NCI-H2196 treated with DMSO at 0.1 percent for 48 hours (cell line): ENCODE data around the gene C1QB.
"Not testable (repeated sequence)": the region's sequence is repeated elsewhere in the genome, so short reads cannot be mapped to it uniquely, and the experiment has no call there.

Source experiments
- DNase-seq: peaks from one replicate; lab custom pipeline; 2025; ENCODE audit not compliant: unreplicated experiment; lab: John Stamatoyannopoulos, UW

C1QB gene

GRCh38 chr1:22691031-22691753 is 38.2 kb downstream of the C1QB start:
- no peak for DNase-seq

- DNase-seq, result no peak
Measured at GRCh38 chr1:22694172-22694571, 41.1 kb downstream of the C1QB start.

GRCh38 chr1:22696610-22697009 is 43.6 kb downstream of the C1QB start:
- no peak for DNase-seq

GRCh38 chr1:22697980-22698379 is 44.9 kb downstream of the C1QB start:
- no peak for DNase-seq

GRCh38 chr1:22699681-22700520 is 46.9 kb downstream of the C1QB start:
- DNase-seq, result no peak

- no peak for DNase-seq
Measured at GRCh38 chr1:22702296-22703085, 49.5 kb downstream of the C1QB start.

DNA sequence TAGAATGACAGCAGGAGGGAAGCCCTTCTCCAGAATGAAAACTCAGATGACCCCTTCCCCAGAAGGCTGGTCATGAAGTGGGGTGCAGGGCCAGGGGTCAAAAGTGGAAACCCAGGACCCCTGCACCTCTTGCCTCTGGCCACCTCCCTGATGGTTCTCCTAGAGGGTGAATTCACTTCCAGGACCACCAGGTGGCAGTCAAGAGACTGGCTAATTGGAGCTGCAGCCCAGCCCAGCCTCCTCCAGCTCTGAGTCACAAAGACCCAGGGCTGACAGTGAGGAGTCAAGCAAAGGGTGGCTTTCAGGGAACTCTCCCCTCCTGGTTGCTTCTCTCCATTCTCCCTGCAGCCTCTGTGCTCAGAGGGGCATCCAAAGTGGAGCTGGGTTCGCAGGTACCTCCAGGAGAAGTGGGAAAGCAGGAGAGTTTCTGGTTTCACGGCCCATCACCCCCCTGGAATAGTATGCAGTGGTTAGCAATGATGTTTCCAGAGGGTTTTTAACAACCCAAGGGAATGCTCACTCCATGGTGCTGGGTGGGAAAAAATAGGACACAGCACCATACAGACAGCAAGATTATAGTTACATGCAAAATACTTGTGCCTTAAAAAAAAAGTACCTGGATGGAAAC is 51.5 kb downstream of the C1QB start:
- DNase-seq, result peak; percentile 59

- no peak for DNase-seq
Measured at GRCh38 chr1:22705586-22705985, 52.5 kb downstream of the C1QB start.

DNA sequence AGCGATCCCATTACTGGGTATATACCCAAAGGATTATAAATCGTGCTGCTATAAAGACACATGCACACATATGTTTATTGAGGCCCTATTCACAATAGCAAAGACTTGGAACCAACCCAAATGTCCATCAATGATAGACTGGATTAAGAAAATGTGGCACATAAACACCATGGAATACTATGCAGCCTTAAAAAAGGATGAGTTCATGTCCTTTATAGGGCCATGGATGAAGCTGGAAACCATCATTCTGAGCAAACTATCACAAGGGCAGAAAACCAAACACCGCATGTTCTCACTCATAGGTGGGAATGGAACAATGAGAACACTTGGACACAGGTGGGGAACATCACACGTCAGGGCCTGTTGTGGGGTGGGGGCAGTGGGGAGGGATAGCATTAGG is 53.1 kb downstream of the C1QB start:
- not testable (repeated sequence) for DNase-seq

- DNase-seq, result no peak
Measured at GRCh38 chr1:22708777-22709176, 55.7 kb downstream of the C1QB start.

DNA sequence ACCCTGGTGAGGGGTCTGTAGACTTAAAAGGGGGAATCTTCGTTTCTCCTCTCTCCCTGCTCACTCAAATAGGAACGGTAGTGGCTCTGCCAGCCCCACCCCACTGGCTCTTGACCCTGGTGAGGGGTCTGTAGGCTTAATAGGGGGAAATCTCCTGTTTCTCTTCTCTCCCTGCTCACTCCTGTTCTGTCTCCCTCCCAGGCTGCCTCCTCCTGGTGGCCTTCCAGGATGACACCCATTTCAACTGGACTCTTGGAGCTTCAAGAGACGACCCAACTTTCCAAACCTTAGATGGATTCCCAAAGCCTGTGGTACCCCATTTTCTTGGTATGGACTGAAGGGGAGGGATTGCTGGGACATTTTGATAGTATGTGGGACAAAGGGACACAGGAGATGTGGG is 56.2 kb downstream of the C1QB start:
- no peak for DNase-seq

DNA sequence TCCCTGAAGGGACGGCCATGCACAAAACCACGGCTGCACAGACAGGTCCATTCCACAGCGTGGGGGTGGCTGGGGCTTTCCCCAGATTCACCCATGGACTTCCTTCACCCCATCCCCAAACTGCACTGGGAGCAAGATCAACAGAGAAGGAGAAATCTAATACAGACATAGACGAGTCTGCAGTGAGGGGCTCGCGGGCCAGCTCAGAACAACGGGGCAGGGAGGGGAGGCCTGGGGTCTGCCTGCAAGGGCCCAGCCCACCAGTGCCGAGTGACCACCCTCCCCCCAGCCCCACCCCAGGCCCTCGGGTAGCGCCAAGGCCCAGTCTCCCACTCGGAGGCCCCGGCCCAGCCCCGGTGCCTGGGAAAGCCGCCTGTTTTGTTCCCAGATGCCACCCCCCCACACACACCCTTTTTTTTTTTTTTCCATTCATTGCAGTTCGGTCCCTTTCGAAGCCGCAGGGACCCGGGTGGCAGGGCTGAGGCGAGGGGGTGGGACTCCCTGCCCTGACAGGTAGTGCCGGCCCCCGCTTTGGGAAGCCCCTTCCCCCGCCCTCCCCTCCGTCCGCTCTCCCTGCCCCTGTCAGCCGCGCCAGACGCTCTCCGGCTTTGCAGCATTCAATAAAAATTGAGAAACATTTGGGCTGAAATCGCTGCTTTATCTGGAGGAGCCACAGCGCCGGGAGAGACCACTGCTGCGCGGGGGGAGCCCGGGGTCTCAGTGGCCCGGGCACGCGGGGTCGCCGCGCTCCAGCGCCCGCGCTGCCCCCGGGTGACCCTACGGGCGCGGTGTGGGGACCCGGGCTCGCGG is 57.1 kb downstream of the C1QB start:
- DNase-seq, result peak; percentile 24

DNA sequence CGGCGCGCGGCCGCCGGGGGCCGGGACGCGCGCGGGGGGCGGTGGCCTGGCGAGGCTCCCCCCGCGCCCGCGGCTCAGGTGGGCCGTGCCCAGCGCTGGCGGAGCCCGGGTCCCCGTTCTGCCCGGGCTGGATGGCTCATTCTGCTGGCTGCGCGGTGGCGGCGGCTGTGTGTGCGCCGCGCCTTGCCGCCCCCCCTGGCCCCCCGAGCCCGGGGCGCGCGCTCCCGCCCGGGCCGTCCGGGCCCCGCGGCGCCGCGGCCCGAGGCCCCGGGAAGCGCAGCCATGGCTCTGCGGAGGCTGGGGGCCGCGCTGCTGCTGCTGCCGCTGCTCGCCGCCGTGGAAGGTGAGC is 57.6 kb downstream of the C1QB start, which contains the start of gene EPHB2:
Gene EPHB2 (plus strand): TSS at position 139 of the 349 bp plus-strand sequence. CDS start 144 bp downstream, at position 283.
- DNase-seq, result no peak

- DNase-seq, result no peak
Measured at GRCh38 chr1:22711071-22711470, 58.0 kb downstream of the C1QB start.
